Measurements from ENCODE around the gene GAS1.

GAS1 gene

DNA sequence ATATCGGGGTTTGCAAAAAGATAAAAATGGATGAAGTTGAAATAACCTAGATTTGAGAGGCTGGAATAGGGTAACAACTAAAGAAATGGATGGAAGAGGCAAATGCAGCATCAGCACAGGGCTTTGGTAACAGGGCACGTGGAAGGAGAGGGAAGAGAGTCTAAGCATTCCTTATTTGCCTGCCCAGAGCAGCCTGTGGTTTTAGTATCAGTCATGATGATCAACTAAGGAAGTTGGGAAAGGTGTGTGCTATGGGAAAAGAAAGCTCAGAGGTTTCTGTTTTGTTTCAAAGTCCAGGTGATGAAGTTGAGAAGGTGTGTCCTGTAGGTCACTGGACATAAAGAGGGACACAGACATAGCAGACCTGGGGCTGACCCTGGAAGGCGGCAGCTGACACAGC lies 28.8 kb downstream of the GAS1 start:
- DNase-seq, result no peak

DNA sequence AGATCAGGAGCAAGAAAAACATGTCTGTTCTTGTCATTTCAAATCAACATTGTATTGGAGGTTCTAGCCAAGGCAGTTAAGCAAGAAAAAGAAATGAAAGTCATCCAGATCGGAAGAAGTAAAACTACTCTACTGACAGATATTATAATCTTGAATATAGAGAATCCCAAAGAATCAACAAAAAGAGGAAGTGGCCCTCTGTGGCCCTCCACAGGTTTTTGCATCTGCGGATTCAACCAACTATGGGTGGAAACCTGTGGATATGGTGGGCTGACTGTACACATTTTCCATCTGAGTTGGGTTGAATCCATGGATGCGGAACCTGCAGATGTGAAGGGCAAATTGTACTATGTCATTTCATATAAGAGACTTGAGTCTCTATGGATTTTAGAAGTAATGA lies 35.1 kb downstream of the GAS1 start:
- DNase-seq, result no peak

DNA sequence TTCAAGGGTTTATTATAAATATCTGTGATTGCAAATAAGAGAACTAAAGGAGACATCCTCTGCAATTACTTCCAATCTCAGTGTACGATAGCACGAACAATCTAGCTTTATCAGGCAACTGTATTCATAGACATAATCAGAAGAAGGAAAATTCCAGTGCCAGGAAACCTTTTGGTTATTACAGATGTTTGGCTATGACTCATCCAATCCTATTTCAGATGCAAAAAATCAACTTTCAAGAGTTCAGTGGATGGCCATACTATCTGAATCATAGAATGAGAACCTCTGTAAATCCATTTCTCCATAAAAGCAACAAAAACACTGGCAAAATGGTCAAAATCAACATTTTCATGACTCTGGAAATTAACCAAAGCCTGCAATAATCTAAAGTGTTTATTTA lies 37.9 kb downstream of the GAS1 start:
- no peak for DNase-seq

DNA sequence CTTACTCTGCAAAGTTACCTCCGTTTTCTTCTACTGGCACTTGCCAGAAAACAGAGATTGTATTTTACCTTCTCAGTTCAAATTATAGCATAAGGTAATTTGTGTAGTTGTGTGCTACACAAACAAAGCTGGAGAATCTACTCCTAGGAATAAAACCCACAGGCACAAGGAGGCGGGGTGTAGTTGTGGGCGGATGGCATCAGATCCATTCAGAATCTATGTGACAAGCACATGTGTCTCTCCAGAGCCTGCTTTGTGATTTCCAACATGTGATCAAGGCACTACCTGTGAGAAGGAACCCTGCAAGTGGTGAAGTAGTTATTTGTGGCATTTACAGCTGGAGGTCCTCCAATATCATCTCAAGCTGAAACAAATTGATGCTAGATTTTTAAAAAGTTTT lies 39.0 kb downstream of the GAS1 start:
- DNase-seq, result no peak

DNA sequence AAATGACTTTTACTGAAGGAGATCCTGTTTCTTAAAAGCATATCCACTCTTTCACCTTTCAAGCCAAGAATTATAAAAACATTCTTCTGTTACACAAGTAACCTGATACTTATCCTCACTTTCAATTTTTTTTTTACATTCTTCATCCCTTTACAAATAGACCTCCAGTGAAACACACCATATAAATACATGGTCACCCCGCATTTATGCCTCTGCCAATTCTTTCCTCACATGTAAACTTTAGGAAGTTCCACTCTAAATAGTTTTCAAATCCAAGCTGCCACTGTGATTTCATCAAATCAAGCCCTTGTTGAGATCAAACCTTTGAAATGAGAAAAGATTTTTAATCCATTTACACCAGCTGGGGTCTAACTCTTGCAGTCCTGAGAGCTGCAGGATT lies 40.0 kb downstream of the GAS1 start:
- no peak for DNase-seq

DNA sequence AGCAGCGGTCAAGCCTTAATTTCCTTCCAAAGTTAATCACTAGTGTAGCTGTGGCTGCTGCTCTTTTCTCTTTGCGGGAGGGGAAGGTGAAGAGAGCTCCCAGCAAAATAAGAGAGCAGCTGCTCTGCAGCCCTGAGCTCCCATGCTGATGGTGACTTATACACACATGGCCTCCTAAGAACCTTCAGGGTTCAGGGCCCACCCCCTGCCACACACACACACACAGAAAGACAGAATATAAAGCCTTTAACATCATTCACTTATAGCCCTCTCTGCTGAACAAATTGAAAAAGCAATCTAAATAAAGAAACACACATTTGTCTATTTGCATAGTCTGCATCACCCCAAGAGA lies 43.6 kb downstream of the GAS1 start:
- DNase-seq, result no peak

DNA sequence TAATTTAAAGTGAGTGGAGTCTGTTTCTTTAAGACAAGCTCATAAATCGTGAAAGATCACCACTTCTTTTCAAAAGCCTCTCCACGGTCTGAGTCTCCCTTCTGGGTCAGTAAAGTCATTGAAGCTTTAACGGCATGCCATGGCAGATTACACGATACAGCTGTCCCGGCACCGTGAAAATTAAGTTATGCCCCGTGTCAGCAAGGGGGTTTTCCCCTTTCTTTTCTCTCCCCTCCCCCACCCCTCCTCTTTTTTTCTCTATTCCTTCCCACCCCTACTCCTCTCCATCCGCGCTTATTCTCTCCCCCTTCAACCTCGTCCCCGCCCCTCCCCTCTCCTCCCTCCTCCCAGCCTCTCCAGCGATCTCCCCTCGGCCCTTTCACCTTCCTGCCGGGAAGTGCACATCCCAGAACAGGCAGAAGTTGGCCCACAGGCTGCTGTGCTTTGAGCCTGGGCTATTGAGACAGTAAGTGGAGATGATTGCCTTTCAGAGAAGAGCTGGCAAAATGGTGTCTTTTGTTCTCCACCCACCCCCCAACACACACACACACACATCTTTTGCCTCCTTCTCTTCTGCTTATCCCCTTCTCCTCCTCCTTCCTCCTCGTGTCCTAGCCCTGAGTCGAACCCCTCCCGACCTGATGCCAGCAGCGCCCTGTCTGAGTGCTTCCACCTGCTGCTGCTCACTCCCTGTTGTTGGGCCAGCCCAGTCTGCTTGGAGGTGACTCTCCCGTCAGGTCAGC lies 44.1 kb downstream of the GAS1 start:
- DNase-seq, result no peak

DNA sequence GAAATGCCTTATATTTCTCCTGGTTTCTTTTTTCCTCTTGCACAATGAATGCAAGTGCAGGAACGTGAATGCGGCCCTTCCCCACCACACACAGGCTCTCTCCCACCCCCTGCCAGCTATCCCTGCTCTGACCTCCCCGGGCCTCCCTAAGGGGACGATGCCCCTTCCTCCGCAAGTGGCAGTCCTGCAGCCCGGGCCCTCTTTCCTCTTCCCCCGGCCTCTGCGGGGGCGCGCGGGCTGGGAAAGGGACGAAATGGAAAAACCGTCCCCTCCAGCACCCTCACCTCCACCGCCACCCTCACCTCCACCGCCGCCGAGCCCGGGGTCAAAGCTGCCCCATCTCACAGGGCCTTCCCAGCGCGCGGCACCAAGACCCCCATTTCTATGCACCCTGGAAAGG lies 44.7 kb downstream of the GAS1 start:
- no peak for DNase-seq

DNA sequence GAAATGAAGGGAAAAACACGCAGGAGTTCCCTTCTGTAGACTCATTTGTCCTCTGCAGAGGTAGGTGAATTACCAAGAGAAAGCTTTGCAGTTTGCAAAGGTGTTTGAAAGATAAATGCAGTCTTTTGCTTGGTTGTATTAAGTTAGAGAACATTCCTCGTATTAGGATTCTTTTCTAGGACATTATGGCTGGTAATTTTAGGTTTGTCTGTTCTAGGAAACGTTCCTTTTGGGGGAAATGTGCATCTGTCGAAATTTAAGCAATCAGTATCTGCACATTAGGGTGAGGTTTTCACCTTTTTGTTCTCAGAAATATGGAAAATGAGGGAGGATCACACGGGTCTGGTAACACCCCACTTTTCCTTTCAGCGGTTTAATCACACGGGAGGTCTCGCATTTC lies 45.1 kb downstream of the GAS1 start:
- DNase-seq, result no peak

DNA sequence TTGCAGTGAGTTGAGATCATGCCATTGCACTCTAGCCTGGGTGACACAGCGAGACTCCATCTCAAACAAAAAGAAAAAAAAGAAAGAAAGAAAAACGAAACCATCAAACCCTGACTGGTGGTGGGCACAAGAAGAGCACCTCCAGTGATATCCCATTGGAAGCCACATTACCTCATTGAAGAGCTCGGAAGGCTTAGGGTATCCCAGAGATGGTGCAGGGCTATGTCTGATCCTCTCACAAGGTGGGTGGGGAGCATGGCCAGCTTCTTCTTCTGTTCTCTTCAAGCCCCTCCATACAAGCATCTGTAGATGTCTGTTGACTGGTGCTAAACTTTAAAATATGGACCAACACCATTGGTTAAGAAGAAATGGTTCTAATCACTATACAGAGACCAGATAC lies 45.8 kb downstream of the GAS1 start:
- no peak for DNase-seq

Data from stimulated activated CD4-positive, alpha-beta T cell treated with anti-CD3 and anti-CD28 coated beads, Interleukin-12 subunit alpha, Interleukin-12 subunit beta, amount 100 ng/mL, for 4 hours (primary cell).